Activated naive CD4-positive, alpha-beta T cell treated with anti-CD3 and anti-CD28 coated beads, Interleukin-2, amount 50 U/mL, for 16 hours (primary cell): ENCODE results near the gene HTR3D.
"Not testable (repeated sequence)": the region's sequence is repeated elsewhere in the genome, so short reads cannot be mapped to it uniquely, and the experiment has no call there.

Source experiments
- DNase-seq: peaks from one replicate; pipeline ENCODE4 v3.0.0-alpha.2; 2020

HTR3D gene

GRCh38 chr3:184068344-184068743, 36.8 kb downstream of the HTR3D start:
- no peak for DNase-seq

- not testable (repeated sequence) for DNase-seq
These were observed 39.6 kb downstream of the HTR3D start for GRCh38 chr3:184071142-184071541.

- no peak for DNase-seq
These were observed 42.1 kb downstream of the HTR3D start for GRCh38 chr3:184073621-184074020.

GRCh38 chr3:184075901-184076300, 44.4 kb downstream of the HTR3D start:
- no peak for DNase-seq

GRCh38 chr3:184077881-184078280, 46.3 kb downstream of the HTR3D start:
- DNase-seq = no peak

- no peak for DNase-seq
These were observed 47.3 kb downstream of the HTR3D start for GRCh38 chr3:184078851-184079250.

GRCh38 chr3:184081116-184081830, 49.7 kb downstream of the HTR3D start:
- DNase-seq = no peak

- no peak for DNase-seq
These were observed 50.5 kb downstream of the HTR3D start for GRCh38 chr3:184082034-184082433.

GRCh38 chr3:184082465-184082864, 50.9 kb downstream of the HTR3D start:
- no peak for DNase-seq

- no peak for DNase-seq
These were observed 53.9 kb downstream of the HTR3D start for GRCh38 chr3:184085389-184085852.
